Measurements from ENCODE around the gene CHRNA5. TPM values are rescaled to one million over a fixed set of nuclear protein-coding genes. Genes with fewer than 3 reads are reported as not detected.
A peak's percentile ranks its signal among the peaks of the same experiment; 100 is the strongest.

Gene CHRNA5
- total RNA-seq, 2 experiments from 2014 or later = 2.0 to 2.7 TPM

DNA sequence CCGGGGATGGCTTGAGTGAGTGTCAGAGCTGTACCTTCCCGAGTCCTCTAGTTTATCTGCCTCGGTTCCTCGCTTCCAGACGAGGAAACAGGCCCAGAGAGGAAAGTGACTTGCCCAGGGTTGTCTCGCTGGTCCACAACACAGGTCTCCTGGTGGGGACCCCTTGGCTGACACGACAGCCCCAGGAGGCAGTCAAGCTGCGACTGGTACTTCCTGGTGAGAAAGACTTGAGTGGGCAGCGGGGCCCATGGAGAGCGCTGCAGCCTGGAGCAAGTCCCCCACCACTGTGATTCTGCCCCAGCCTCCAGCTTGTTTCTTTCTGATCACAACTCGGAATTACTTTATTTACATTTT lies 600 bp upstream of the CHRNA5 start:
- H3K27ac Mint-ChIP-seq = no peak overlapping the region

DNA sequence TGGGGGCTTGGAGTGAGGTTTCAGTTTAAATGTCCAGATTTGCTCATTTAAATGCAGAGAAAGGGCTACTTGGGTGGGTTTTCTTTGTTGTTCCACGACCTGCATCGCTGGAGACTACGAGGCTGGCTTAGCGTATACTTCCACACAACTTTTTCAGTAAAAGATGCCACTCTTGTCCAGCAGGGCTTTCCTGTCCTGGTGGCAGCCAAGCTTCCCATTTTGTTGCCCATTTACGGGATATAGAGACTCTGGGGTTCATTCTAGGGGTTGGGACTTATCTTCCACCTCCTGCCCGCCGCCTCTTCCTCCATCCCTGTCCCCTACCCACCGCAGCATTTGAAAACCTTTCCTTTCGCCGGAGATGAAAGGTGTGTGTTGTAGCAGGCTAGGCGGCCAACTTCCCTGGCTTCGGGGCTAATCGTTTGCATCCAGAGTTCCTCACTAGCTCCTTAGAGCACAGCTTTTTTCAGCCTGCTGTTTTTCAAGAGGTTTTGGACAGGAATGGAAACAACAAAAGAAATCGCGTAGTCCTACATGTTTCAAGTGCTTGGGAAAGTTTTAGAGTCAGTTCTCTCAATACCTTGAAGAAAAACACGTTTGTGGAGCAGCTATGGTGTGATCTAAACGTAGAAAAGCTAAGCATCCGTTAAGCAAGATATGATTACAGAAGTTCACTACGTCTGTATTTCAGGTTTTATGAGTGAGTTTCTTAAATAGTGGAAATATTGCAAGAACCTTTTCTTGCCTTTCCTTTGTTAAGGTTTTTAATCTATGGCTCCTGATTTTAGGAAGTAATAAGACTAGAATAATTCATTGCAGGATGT lies 843 bp downstream of the CHRNA5 start:
- peaks cover 29% of the 10 kb centered on the region for H3K27me3 Mint-ChIP-seq
- H3K36me3 Mint-ChIP-seq (ENCODE audit: low read depth) = no peaks in the 10 kb centered on the region
- ChIA-PET POLR2A (interaction anchor here (0.7 to 1.6 kb wide), 3 partner anchors 16 to 71 kb away, joined by 3 to 5 read pairs (median 4); no protein-coding TSS in a partner anchor), CTCF (interaction anchor here (1.1 kb wide), 3 partner anchors 11 to 53 kb away, joined by 3 to 4 read pairs (median 3); no protein-coding TSS in a partner anchor)
- TF ChIP-seq, protein P1, sequence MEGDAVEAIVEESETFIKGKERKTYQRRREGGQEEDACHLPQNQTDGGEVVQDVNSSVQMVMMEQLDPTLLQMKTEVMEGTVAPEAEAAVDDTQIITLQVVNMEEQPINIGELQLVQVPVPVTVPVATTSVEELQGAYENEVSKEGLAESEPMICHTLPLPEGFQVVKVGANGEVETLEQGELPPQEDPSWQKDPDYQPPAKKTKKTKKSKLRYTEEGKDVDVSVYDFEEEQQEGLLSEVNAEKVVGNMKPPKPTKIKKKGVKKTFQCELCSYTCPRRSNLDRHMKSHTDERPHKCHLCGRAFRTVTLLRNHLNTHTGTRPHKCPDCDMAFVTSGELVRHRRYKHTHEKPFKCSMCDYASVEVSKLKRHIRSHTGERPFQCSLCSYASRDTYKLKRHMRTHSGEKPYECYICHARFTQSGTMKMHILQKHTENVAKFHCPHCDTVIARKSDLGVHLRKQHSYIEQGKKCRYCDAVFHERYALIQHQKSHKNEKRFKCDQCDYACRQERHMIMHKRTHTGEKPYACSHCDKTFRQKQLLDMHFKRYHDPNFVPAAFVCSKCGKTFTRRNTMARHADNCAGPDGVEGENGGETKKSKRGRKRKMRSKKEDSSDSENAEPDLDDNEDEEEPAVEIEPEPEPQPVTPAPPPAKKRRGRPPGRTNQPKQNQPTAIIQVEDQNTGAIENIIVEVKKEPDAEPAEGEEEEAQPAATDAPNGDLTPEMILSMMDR (IDR thresholded peaks at IDR 0.05) = no peak
- peaks cover 21% of the 10 kb centered on the region for H3K4me1 Mint-ChIP-seq (ENCODE audit: low read depth)
- peak overlapping the region; percentile 76 for H3K4me3 Mint-ChIP-seq
- H3K27ac Mint-ChIP-seq = no peak overlapping the region
- no peaks in the 10 kb centered on the region for H3K9me3 Mint-ChIP-seq
- peak; percentile 18 for ATAC-seq
- DNase-seq = peak; percentile 5
- intact Hi-C loops (cut with micrococcal nuclease) = no loop called here

More for the DNA sequence above, 600 bp upstream of the CHRNA5 start:
- Mint-ChIP-seq H3K27me3 (peaks cover 29% of the 10 kb centered on the region), H3K4me3 (peak overlapping the region; percentile 76), H3K9me3 (no peaks in the 10 kb centered on the region), H3K36me3 (ENCODE audit: low read depth) (no peaks in the 10 kb centered on the region), H3K4me1 (ENCODE audit: low read depth) (peaks cover 21% of the 10 kb centered on the region)
- TF ChIP-seq, protein P1 (IDR thresholded peaks at IDR 0.05) = no peak
- intact Hi-C loops (cut with micrococcal nuclease) = no loop called here
- POLR2A ChIA-PET = interaction anchor here (1.4 kb wide), 1 partner anchor 25 kb away, joined by 5 read pairs; the partner anchor contains the start of gene PSMA4
- peak; percentile 7 for DNase-seq
- CTCF ChIA-PET = interaction anchor here (0.9 to 1.2 kb wide), 3 partner anchors 13 to 243 kb away, joined by 3 to 4 read pairs (median 3); partner anchors contain the start of gene PSMA4
- ATAC-seq = peak; percentile 22

DNA sequence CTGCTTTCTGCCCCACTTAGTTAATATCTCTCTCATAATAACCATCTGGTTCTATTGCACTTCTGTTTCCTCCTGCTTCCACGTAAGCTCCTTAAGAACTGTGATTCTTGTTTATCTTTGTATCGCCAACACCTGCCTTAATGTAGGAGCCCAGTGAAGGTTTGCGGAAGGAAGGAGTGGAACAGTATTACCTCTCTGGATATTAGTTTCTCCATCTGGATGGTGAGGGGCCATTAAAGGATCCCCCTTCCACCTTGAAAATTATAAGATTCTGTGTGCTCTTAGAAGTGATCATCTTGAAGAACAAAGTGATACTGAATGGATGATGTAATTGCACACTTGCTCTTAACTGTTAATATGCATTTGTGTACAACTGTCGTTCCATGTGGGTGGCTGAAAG lies 2.2 kb downstream of the CHRNA5 start:
- Mint-ChIP-seq H3K4me1 (ENCODE audit: low read depth) (peaks cover 21% of the 10 kb centered on the region), H3K4me3 (no peak overlapping the region), H3K9me3 (no peaks in the 10 kb centered on the region), H3K27me3 (peaks cover 22% of the 10 kb centered on the region), H3K36me3 (ENCODE audit: low read depth) (no peaks in the 10 kb centered on the region), H3K27ac (no peak overlapping the region)
- ChIA-PET POLR2A (no interaction called here), CTCF (no interaction called here)
- intact Hi-C loops (cut with micrococcal nuclease) = no loop called here
- DNase-seq (no peak), ATAC-seq (no peak)
- TF ChIP-seq, protein P1 (IDR thresholded peaks at IDR 0.05) = no peak

DNA sequence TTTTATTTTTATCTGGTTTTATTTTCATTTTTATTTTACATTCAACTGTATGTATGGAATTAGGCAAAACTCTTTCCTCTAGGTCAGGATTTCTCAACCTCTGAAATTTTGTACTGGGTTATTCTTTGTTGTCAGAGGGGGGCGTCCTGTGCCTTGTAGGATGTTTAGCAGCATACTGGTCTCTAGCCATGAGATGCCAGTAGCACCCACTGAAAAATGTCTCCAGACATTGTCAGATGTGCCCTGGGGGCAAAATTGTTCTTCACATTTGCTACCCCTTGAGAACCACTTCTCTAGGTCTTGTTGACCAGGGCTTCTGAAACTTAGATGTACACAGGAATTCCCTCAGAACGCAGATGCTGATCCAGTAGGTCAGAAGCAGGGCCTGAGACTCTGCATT lies 5.4 kb downstream of the CHRNA5 start:
- Mint-ChIP-seq H3K4me3 (no peak overlapping the region), H3K36me3 (ENCODE audit: low read depth) (no peaks in the 10 kb centered on the region), H3K27ac (no peak overlapping the region), H3K27me3 (peaks cover 14% of the 10 kb centered on the region), H3K4me1 (ENCODE audit: low read depth) (peaks cover 12% of the 10 kb centered on the region), H3K9me3 (no peaks in the 10 kb centered on the region)
- DNase-seq = no peak
- ChIA-PET POLR2A (no interaction called here), CTCF (no interaction called here)
- TF ChIP-seq, protein P1 (IDR thresholded peaks at IDR 0.05) = no peak
- intact Hi-C loops (cut with micrococcal nuclease) = no loop called here
- no peak for ATAC-seq

DNA sequence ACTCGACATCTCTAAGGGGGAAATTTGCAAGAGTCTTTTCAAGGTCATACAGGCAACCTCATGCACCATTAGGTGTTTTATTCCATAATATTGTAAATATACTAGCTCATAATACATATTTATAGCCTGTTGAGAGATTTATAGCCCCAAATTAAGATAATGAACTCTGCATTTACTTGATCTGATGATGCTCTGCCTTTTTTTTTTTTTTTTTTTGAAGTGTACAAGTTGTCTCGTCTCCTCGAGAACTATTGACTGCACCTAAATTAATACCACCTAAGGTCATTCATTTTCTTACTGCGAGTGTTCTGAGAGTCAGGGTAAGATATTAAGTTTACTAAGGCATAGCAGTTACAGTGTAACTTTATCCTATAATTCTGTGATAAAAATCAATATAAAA lies 6.1 kb downstream of the CHRNA5 start:
- Mint-ChIP-seq H3K4me1 (ENCODE audit: low read depth) (peaks cover 8% of the 10 kb centered on the region), H3K36me3 (ENCODE audit: low read depth) (no peaks in the 10 kb centered on the region), H3K9me3 (no peaks in the 10 kb centered on the region), H3K27ac (no peak overlapping the region), H3K27me3 (peaks cover 10% of the 10 kb centered on the region), H3K4me3 (no peak overlapping the region)
- DNase-seq (no peak), ATAC-seq (no peak)
- TF ChIP-seq, protein P1 (IDR thresholded peaks at IDR 0.05) = no peak
- ChIA-PET CTCF (no interaction called here), POLR2A (no interaction called here)
- intact Hi-C loops (cut with micrococcal nuclease) = no loop called here
